SU-DHL-6 (cell line): ENCODE data around the gene CXCR4.

Source experiments
- H2AFZ ChIP-seq: fragments of 200-600 bp; sonication (generic); 2 replicates; pipeline ENCODE4 v1.6.1; 2014; ENCODE audit warnings: low read depth, mild to moderate bottlenecking, moderate library complexity, mixed read lengths, antibody characterized with exemption, low read length; ENCODE audit not compliant: severe bottlenecking
- H3F3A ChIP-seq: fragments of 200-600 bp; shearing (Covaris generic); 2 replicates; pipeline ENCODE4 v1.6.0; 2016; ENCODE audit warnings: antibody characterized with exemption, mild to moderate bottlenecking; ENCODE audit not compliant: insufficient read depth
- H3K27ac ChIP-seq: fragments of 200-600 bp; sonication (generic); 2 replicates; pipeline ENCODE4 v1.5.1; 2016; ENCODE audit warnings: low read depth, mild to moderate bottlenecking, low read length, moderate library complexity, mixed read lengths
- H3K27me3 ChIP-seq: fragments of 200-600 bp; sonication (generic), shearing (Covaris generic); 2 replicates; pipeline ENCODE4 v1.6.0; 2014; ENCODE audit warnings: mild to moderate bottlenecking, low read length
- H3K36me3 ChIP-seq: fragments of 200-600 bp; sonication (generic); 2 replicates; pipeline ENCODE4 v1.6.1; 2014; ENCODE audit warnings: mild to moderate bottlenecking, low read length, mixed read lengths
- H3K4me2 ChIP-seq: fragments of 300-600, 200-600 bp; shearing (Covaris generic), sonication (generic); 2 replicates; pipeline ENCODE4 v1.6.0; 2014; ENCODE audit warnings: low read length, low read depth, mild to moderate bottlenecking; ENCODE audit not compliant: poor library complexity, severe bottlenecking
- H3K4me3 ChIP-seq: fragments of 200-600 bp; sonication (generic); 2 replicates; pipeline ENCODE4 v1.5.1; 2014; ENCODE audit warnings: antibody characterized with exemption, low read length, mild to moderate bottlenecking, mixed read lengths; ENCODE audit not compliant: insufficient read depth, poor library complexity, severe bottlenecking
- H3K79me2 ChIP-seq: fragments of 200-600 bp; sonication (generic); 2 replicates; pipeline ENCODE4 v1.6.1; 2014; ENCODE audit warnings: mild to moderate bottlenecking, low read length, moderate library complexity; ENCODE audit not compliant: insufficient read depth
- H3K9ac ChIP-seq: fragments of 200-600 bp; sonication (generic); 2 replicates; pipeline ENCODE4 v1.7.0; 2014; ENCODE audit warnings: mild to moderate bottlenecking, low read length
- H3K9me2 ChIP-seq: fragments of 200-600 bp; sonication (generic); replicated peaks from 2 replicates; pipeline ENCODE4 v1.6.1; 2014; ENCODE audit warnings: low read length; ENCODE audit not compliant: insufficient read depth
- H3K9me3 ChIP-seq: fragments of 200-600 bp; sonication (generic); 2 replicates; pipeline ENCODE4 v1.6.1; 2014; ENCODE audit warnings: low read length, mixed read lengths; ENCODE audit not compliant: insufficient read depth
- H4K20me1 ChIP-seq: fragments of 200-600 bp; sonication (generic); 2 replicates; pipeline ENCODE4 v1.6.1; 2014; ENCODE audit warnings: low read depth, mild to moderate bottlenecking, antibody characterized with exemption, low read length, moderate library complexity, mixed read lengths
- EZH2phosphoT487 ChIP-seq: fragments of 200-600 bp; sonication (generic), shearing (Covaris generic); conservative IDR thresholded peaks from 2 replicates; pipeline ENCODE4 v1.6.1; 2018; ENCODE audit warnings: mild to moderate bottlenecking, antibody characterized with exemption, low read length, moderate library complexity, mixed read lengths
- TF ChIP-seq, protein P1 (sequence below): fragments of 200-600 bp; sonication (generic); IDR thresholded peaks from one replicate; pipeline ENCODE4 v1.5.1; 2017; ENCODE audit warnings: antibody characterized with exemption, mild to moderate bottlenecking, low read length, moderate library complexity; ENCODE audit not compliant: insufficient read depth, poor library complexity, severe bottlenecking

CXCR4 gene

DNA sequence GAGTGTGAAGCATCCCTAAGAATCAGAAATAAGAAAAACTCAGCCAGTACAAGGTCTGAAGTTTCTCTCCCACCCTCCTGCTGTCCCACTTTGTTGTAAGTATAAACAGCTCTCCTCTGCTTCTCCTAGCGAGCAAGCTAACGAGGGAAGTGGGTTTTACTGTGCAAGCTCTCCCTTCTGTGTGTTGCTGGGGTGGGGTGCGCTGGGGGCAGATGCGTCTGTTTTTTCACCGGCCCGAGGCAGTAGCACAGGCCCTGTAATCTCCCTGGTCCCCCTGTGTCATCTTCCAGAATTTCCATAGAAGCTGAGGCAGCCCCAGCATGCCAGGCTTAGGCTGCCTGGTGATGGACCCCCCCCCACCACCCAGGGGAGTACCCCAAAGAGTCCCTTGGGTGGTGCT, 9.4 kb upstream of the CXCR4 start:
- H3K27me3 ChIP-seq = no peaks in the 10 kb centered on the region
- H3K79me2 ChIP-seq = no peaks in the 10 kb centered on the region
- peaks cover 35% of the 10 kb centered on the region for H3F3A ChIP-seq
- H3K9ac ChIP-seq = no peak overlapping the region
- no peak overlapping the region for H2AFZ ChIP-seq
- no peaks in the 10 kb centered on the region for H3K9me3 ChIP-seq
- H3K4me3 ChIP-seq = no peak overlapping the region
- no peaks in the 10 kb centered on the region for H3K9me2 ChIP-seq
- H4K20me1 ChIP-seq = no peaks in the 10 kb centered on the region
- H3K36me3 ChIP-seq = no peaks in the 10 kb centered on the region
- TF ChIP-seq EZH2phosphoT487 = no peak
- TF ChIP-seq, protein P1, sequence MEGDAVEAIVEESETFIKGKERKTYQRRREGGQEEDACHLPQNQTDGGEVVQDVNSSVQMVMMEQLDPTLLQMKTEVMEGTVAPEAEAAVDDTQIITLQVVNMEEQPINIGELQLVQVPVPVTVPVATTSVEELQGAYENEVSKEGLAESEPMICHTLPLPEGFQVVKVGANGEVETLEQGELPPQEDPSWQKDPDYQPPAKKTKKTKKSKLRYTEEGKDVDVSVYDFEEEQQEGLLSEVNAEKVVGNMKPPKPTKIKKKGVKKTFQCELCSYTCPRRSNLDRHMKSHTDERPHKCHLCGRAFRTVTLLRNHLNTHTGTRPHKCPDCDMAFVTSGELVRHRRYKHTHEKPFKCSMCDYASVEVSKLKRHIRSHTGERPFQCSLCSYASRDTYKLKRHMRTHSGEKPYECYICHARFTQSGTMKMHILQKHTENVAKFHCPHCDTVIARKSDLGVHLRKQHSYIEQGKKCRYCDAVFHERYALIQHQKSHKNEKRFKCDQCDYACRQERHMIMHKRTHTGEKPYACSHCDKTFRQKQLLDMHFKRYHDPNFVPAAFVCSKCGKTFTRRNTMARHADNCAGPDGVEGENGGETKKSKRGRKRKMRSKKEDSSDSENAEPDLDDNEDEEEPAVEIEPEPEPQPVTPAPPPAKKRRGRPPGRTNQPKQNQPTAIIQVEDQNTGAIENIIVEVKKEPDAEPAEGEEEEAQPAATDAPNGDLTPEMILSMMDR = no peak
- H3K4me2 ChIP-seq = peak overlapping the region; percentile 47
- H3K27ac ChIP-seq = no peak overlapping the region

DNA sequence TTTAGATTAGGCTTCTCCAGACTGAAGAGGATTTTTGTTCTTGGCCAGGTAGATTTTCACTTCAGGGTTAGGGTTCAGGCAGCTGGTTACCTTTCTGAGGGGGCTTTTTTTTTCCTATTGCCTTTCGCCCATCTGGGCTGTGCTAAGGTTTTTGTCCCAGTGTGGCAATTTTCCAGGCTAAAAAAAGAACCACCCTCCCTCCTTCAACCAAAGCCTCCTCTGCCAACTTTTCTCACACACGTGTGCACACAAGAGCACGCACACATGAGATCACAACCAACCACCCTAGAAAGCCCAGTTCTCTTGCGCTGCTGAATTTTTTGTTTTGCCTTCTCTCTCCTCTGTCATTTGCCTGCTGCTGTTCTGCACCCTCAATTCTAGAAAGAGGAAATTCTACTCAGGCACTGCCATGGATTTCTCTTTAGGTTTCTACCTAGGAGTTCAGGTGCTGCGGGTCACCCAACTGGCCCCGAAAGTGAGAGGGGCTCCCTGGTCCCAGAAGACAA, 8.5 kb upstream of the CXCR4 start:
- H2AFZ ChIP-seq = no peak overlapping the region
- no peaks in the 10 kb centered on the region for H3K9me2 ChIP-seq
- H3K27ac ChIP-seq = peak overlapping the region; percentile 45
- H3K27me3 ChIP-seq = no peaks in the 10 kb centered on the region
- H3F3A ChIP-seq = peaks cover 31% of the 10 kb centered on the region
- H3K4me3 ChIP-seq = no peak overlapping the region
- H3K9me3 ChIP-seq = no peaks in the 10 kb centered on the region
- H3K36me3 ChIP-seq = no peaks in the 10 kb centered on the region
- no peaks in the 10 kb centered on the region for H3K79me2 ChIP-seq
- no peaks in the 10 kb centered on the region for H4K20me1 ChIP-seq
- peak overlapping the region; percentile 47 for H3K4me2 ChIP-seq
- TF ChIP-seq EZH2phosphoT487 = no peak
- TF ChIP-seq, protein P1 = no peak
- H3K9ac ChIP-seq = 0 out of 2 replicates have a peak overlapping the region, but pooled peaks have one; percentile 10

DNA sequence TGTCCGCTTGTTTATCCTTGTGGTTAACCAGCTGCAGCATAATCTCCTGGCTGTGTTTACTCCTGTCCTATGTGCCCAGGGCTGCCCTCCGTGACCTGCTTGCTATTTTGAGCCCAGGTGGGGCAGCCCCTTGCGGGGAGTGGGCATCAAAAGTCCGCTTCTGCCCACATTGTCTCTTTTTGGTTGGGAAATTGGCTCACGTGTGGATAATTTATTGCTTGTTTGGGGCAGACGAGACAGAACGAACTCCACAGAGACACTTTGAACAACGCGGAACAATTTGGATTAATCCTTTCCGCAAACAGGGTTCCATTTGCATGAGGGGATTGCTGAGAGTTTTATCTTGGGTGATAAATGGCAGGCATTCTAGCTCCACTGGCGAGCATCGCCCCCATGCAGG, 8.1 kb upstream of the CXCR4 start:
- Histone ChIP-seq H3F3A (peaks cover 31% of the 10 kb centered on the region), H3K9me2 (no peaks in the 10 kb centered on the region), H3K36me3 (no peaks in the 10 kb centered on the region), H3K9ac (peak overlapping the region; percentile 10; the same call in 1 of the 2 replicates), H3K9me3 (no peaks in the 10 kb centered on the region), H3K27me3 (no peaks in the 10 kb centered on the region), H3K79me2 (no peaks in the 10 kb centered on the region), H2AFZ (no peak overlapping the region), H3K27ac (peak overlapping the region; percentile 45), H3K4me2 (peak overlapping the region; percentile 47), H3K4me3 (no peak overlapping the region), H4K20me1 (no peaks in the 10 kb centered on the region)
- TF ChIP-seq, protein P1 = no peak
- TF ChIP-seq EZH2phosphoT487 = no peak
